Activated CD8-positive, alpha-beta memory T cell treated with anti-CD3 and anti-CD28 coated beads, Interleukin-2, amount 10 ng/mL, durations not matched to agents 7 days and 5 days (primary cell): Measurements from ENCODE around the gene ELFN1. TPM values are rescaled to one million over a fixed set of nuclear protein-coding genes. Genes with fewer than 3 reads are reported as not detected.
A peak's percentile ranks its signal among the peaks of the same experiment; 100 is the strongest.

Experiments
- ATAC-seq: fragments of 150-1000 bp; cut with Tn5 transposase; one replicate; pipeline ENCODE4 v1.10.0; 2021; ENCODE audit warnings: moderate library complexity
- CTCF ChIA-PET: fragments of 350-600 bp; sonication (Branson Sonifier 250); formaldehyde crosslinking; loops from one replicate; lab custom pipeline; 2021; ENCODE audit warnings: antibody characterized with exemption; lab: Charles Lee
- DNase-seq: peaks from one replicate; pipeline ENCODE4 v3.0.0-alpha.2; 2020
- H3K27ac Mint-ChIP-seq: one replicate; pipeline ENCODE4 v1.8.0; 2021; ENCODE audit warnings: mild to moderate bottlenecking, mixed read lengths
- H3K27me3 Mint-ChIP-seq: one replicate; pipeline ENCODE4 v1.8.0; 2021; ENCODE audit warnings: mixed read lengths
- H3K36me3 Mint-ChIP-seq: one replicate; pipeline ENCODE4 v1.8.0; 2021; ENCODE audit warnings: mild to moderate bottlenecking, mixed read lengths
- H3K4me1 Mint-ChIP-seq: one replicate; pipeline ENCODE4 v1.8.0; 2021; ENCODE audit warnings: mixed read lengths
- H3K4me3 Mint-ChIP-seq: one replicate; pipeline ENCODE4 v1.8.0; 2021; ENCODE audit warnings: mild to moderate bottlenecking, moderate library complexity, mixed read lengths
- H3K9me3 Mint-ChIP-seq: one replicate; pipeline ENCODE4 v1.8.0; 2022; ENCODE audit warnings: low read depth, mixed read lengths
- total RNA-seq, 2 experiments: library from RNA; stranded (reverse); gene quantifications; one replicate each; pipeline ENCODE4 v1.2.3, GENCODE V29; 2021

Gene ELFN1
- total RNA-seq, 2 experiments from 2014 or later: not detected

GRCh38 chr7:1703871-1704810 lies 34.1 kb downstream of the ELFN1 start:
- ATAC-seq (no peak), DNase-seq (peak; percentile 29)
- Mint-ChIP-seq H3K27me3 (no peaks in the 10 kb centered on the region), H3K9me3 (peaks cover 7% of the 10 kb centered on the region), H3K36me3 (peaks cover 2% of the 10 kb centered on the region), H3K27ac (no peak overlapping the region), H3K4me3 (no peak overlapping the region), H3K4me1 (no peaks in the 10 kb centered on the region)
- CTCF ChIA-PET: no interaction called here

GRCh38 chr7:1704811-1705738 lies 35.0 kb downstream of the ELFN1 start:
- Mint-ChIP-seq H3K36me3 (peaks cover 2% of the 10 kb centered on the region), H3K4me1 (no peaks in the 10 kb centered on the region), H3K9me3 (peaks cover 12% of the 10 kb centered on the region), H3K27me3 (no peaks in the 10 kb centered on the region), H3K27ac (no peak overlapping the region), H3K4me3 (no peak overlapping the region)
- CTCF ChIA-PET: no interaction called here
- ATAC-seq (no peak), DNase-seq (peak; percentile 23)

- Mint-ChIP-seq H3K27me3 (no peaks in the 10 kb centered on the region), H3K27ac (no peak overlapping the region), H3K9me3 (peaks cover 12% of the 10 kb centered on the region), H3K36me3 (peaks cover 2% of the 10 kb centered on the region), H3K4me3 (no peak overlapping the region), H3K4me1 (no peaks in the 10 kb centered on the region)
- CTCF ChIA-PET: no interaction called here
- ATAC-seq (no peak), DNase-seq (no peak)
These were observed 35.8 kb downstream of the ELFN1 start for GRCh38 chr7:1705856-1706255.

- no peak for ATAC-seq
- no peak overlapping the region for H3K4me3 Mint-ChIP-seq
- H3K27ac Mint-ChIP-seq: no peak overlapping the region
- H3K27me3 Mint-ChIP-seq: no peaks in the 10 kb centered on the region
- peaks cover 12% of the 10 kb centered on the region for H3K9me3 Mint-ChIP-seq
- H3K36me3 Mint-ChIP-seq: peaks cover 2% of the 10 kb centered on the region
- no peaks in the 10 kb centered on the region for H3K4me1 Mint-ChIP-seq
- peak; percentile 30 for DNase-seq
- CTCF ChIA-PET: no interaction called here
These were observed 36.3 kb downstream of the ELFN1 start for GRCh38 chr7:1706381-1706720.

- H3K4me3 Mint-ChIP-seq: no peak overlapping the region
- no peak overlapping the region for H3K27ac Mint-ChIP-seq
- no peaks in the 10 kb centered on the region for H3K4me1 Mint-ChIP-seq
- H3K27me3 Mint-ChIP-seq: no peaks in the 10 kb centered on the region
- H3K9me3 Mint-ChIP-seq: peaks cover 12% of the 10 kb centered on the region
- DNase-seq: peak; percentile 38
- H3K36me3 Mint-ChIP-seq: peaks cover 2% of the 10 kb centered on the region
- CTCF ChIA-PET: no interaction called here
- no peak for ATAC-seq
These were observed 36.9 kb downstream of the ELFN1 start for GRCh38 chr7:1706721-1707613.

GRCh38 chr7:1707756-1708595 lies 37.9 kb downstream of the ELFN1 start:
- Mint-ChIP-seq H3K9me3 (peaks cover 10% of the 10 kb centered on the region), H3K4me1 (no peaks in the 10 kb centered on the region), H3K36me3 (peaks cover 2% of the 10 kb centered on the region), H3K27me3 (no peaks in the 10 kb centered on the region), H3K27ac (no peak overlapping the region), H3K4me3 (no peak overlapping the region)
- ATAC-seq: no peak
- CTCF ChIA-PET: no interaction called here
- DNase-seq: no peak

GRCh38 chr7:1708596-1709251 lies 38.6 kb downstream of the ELFN1 start:
- H3K27ac Mint-ChIP-seq: no peak overlapping the region
- CTCF ChIA-PET: no interaction called here
- DNase-seq (no peak), ATAC-seq (no peak)
- no peak overlapping the region for H3K4me3 Mint-ChIP-seq
- H3K9me3 Mint-ChIP-seq: peaks cover 6% of the 10 kb centered on the region
- H3K36me3 Mint-ChIP-seq: no peaks in the 10 kb centered on the region
- H3K4me1 Mint-ChIP-seq: no peaks in the 10 kb centered on the region
- H3K27me3 Mint-ChIP-seq: no peaks in the 10 kb centered on the region

- Mint-ChIP-seq H3K4me1 (no peaks in the 10 kb centered on the region), H3K27me3 (no peaks in the 10 kb centered on the region), H3K4me3 (no peak overlapping the region), H3K9me3 (peaks cover 6% of the 10 kb centered on the region), H3K27ac (no peak overlapping the region), H3K36me3 (no peaks in the 10 kb centered on the region)
- CTCF ChIA-PET: interaction anchor here (1.0 kb wide), 1 partner anchor 74 kb away, joined by 3 read pairs; no protein-coding TSS in a partner anchor
- ATAC-seq (no peak), DNase-seq (no peak)
These were observed 39.2 kb downstream of the ELFN1 start for GRCh38 chr7:1709281-1709680.

GRCh38 chr7:1709900-1710299 lies 39.8 kb downstream of the ELFN1 start:
- Mint-ChIP-seq H3K36me3 (no peaks in the 10 kb centered on the region), H3K9me3 (peaks cover 6% of the 10 kb centered on the region), H3K4me1 (no peaks in the 10 kb centered on the region), H3K4me3 (no peak overlapping the region), H3K27me3 (no peaks in the 10 kb centered on the region), H3K27ac (no peak overlapping the region)
- ATAC-seq (no peak), DNase-seq (no peak)
- CTCF ChIA-PET: interaction anchor here (0.8 to 1.0 kb wide), 3 partner anchors 75 to 500 kb away, joined by 3 read pairs; no protein-coding TSS in a partner anchor

- no peak overlapping the region for H3K4me3 Mint-ChIP-seq
- ATAC-seq: no peak
- no peaks in the 10 kb centered on the region for H3K36me3 Mint-ChIP-seq
- H3K4me1 Mint-ChIP-seq: no peaks in the 10 kb centered on the region
- CTCF ChIA-PET: no interaction called here
- H3K27ac Mint-ChIP-seq: no peak overlapping the region
- no peak for DNase-seq
- H3K9me3 Mint-ChIP-seq: peaks cover 6% of the 10 kb centered on the region
- H3K27me3 Mint-ChIP-seq: no peaks in the 10 kb centered on the region
These were observed 40.9 kb downstream of the ELFN1 start for GRCh38 chr7:1710936-1711335.

GRCh38 chr7:1712907-1713501 lies 42.9 kb downstream of the ELFN1 start:
- Mint-ChIP-seq H3K4me3 (no peak overlapping the region), H3K36me3 (no peaks in the 10 kb centered on the region), H3K9me3 (peaks cover 6% of the 10 kb centered on the region), H3K27ac (no peak overlapping the region), H3K4me1 (no peaks in the 10 kb centered on the region), H3K27me3 (no peaks in the 10 kb centered on the region)
- no peak for DNase-seq
- ATAC-seq: no peak
- CTCF ChIA-PET: no interaction called here
